Glutamatergic neuron (in vitro differentiated cells): ENCODE data around the gene GRAMD2B. TPM values are rescaled to one million over a fixed set of nuclear protein-coding genes. Genes with fewer than 3 reads are reported as not detected.

Source experiments
- DNase-seq: peaks from one replicate; pipeline ENCODE4 v3.0.0; 2022
- H3K27ac Mint-ChIP-seq: one replicate; pipeline ENCODE4 v1.8.0; 2020; ENCODE audit warnings: mild to moderate bottlenecking, mixed read lengths, inconsistent platforms; ENCODE audit not compliant: unreplicated experiment
- H3K27me3 Mint-ChIP-seq: one replicate; pipeline ENCODE4 v1.8.0; 2020; ENCODE audit warnings: mild to moderate bottlenecking, moderate library complexity, mixed read lengths, inconsistent platforms; ENCODE audit not compliant: unreplicated experiment
- H3K36me3 Mint-ChIP-seq: one replicate; pipeline ENCODE4 v1.8.0; 2020; ENCODE audit warnings: mild to moderate bottlenecking, mixed read lengths, inconsistent platforms; ENCODE audit not compliant: unreplicated experiment
- H3K4me1 Mint-ChIP-seq: one replicate; pipeline ENCODE4 v1.8.0; 2020; ENCODE audit warnings: mild to moderate bottlenecking, low read depth, mixed read lengths, inconsistent platforms; ENCODE audit not compliant: unreplicated experiment
- H3K4me3 Mint-ChIP-seq: one replicate; pipeline ENCODE4 v1.8.0; 2020; ENCODE audit warnings: mild to moderate bottlenecking, mixed read lengths, inconsistent platforms; ENCODE audit not compliant: unreplicated experiment
- H3K9me3 Mint-ChIP-seq: one replicate; pipeline ENCODE4 v1.8.0; 2020; ENCODE audit warnings: mild to moderate bottlenecking, moderate library complexity, mixed read lengths, inconsistent platforms; ENCODE audit not compliant: unreplicated experiment
- CTCF ChIP-seq: fragments of 200-600 bp; sonication (generic); IDR thresholded peaks from one replicate; pipeline ENCODE4 v1.5.0; 2021; ENCODE audit not compliant: partially characterized antibody, unreplicated experiment
- total RNA-seq: library from RNA; stranded (reverse); fragmentation: NEBNext Ultra II Directional; extraction: Animal tissue kit (Norgen Biotek cat#: 25700); gene quantifications from one replicate; pipeline ENCODE4 v1.2.1, GENCODE V29; 2021; ENCODE audit not compliant: unreplicated experiment

The GRAMD2B gene
- total RNA-seq, 1 donor from 2014 or later = 0.69 TPM

- no peak for DNase-seq
Observed at GRCh38 chr5:126527158-126527557, 103.9 kb downstream of the GRAMD2B start.

GRCh38 chr5:126527892-126528291, 104.7 kb downstream of the GRAMD2B start:
- no peak overlapping the region for H3K27ac Mint-ChIP-seq
- DNase-seq = no peak
- TF ChIP-seq CTCF = no peak

More at GRCh38 chr5:126527158-126527557, 103.9 kb downstream of the GRAMD2B start:
- no peak overlapping the region for H3K27ac Mint-ChIP-seq
- no peaks in the 10 kb centered on the region for H3K36me3 Mint-ChIP-seq
- H3K9me3 Mint-ChIP-seq = no peaks in the 10 kb centered on the region
- H3K4me1 Mint-ChIP-seq = peaks cover 10% of the 10 kb centered on the region
- no peak for TF ChIP-seq CTCF
- H3K4me3 Mint-ChIP-seq = no peak overlapping the region
- H3K27me3 Mint-ChIP-seq = no peaks in the 10 kb centered on the region

DNA sequence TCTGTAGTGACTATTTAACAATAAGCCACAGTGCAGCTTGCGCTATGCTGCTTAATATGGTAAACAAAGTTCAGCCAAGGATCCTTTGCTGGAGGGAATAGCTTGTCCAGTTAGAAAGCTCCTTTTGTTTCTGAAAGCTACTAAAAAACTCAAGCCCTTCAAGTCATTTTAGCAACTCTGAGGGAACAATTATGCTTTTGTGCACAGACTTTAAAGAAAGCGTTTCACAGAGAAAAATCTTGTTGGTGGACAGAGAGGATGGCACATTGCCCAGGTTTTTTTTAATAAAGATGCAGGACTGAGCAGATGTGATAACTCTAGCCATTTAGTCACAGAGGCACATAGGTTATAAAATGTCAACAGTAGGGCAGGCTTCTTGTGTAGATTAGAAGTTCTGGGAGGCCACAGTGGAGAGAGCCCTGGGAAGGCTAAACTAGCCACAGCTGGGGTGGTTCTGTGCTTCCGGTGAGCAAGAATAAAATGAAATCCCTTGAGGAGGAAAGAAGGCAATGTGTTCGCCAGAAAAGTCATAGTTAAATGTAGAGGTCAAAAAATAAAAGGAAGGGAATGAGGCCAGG, 108.4 kb downstream of the GRAMD2B start:
- Mint-ChIP-seq H3K9me3 (no peaks in the 10 kb centered on the region), H3K36me3 (no peaks in the 10 kb centered on the region), H3K27ac (no peak overlapping the region), H3K4me1 (peaks cover 4% of the 10 kb centered on the region), H3K27me3 (peaks cover 1% of the 10 kb centered on the region), H3K4me3 (no peak overlapping the region)
- TF ChIP-seq CTCF = no peak
- DNase-seq = no peak

More at GRCh38 chr5:126527892-126528291, 104.7 kb downstream of the GRAMD2B start:
- H3K36me3 Mint-ChIP-seq = no peaks in the 10 kb centered on the region
- H3K27me3 Mint-ChIP-seq = no peaks in the 10 kb centered on the region
- no peaks in the 10 kb centered on the region for H3K9me3 Mint-ChIP-seq
- H3K4me1 Mint-ChIP-seq = peaks cover 10% of the 10 kb centered on the region
- H3K4me3 Mint-ChIP-seq = no peak overlapping the region

DNA sequence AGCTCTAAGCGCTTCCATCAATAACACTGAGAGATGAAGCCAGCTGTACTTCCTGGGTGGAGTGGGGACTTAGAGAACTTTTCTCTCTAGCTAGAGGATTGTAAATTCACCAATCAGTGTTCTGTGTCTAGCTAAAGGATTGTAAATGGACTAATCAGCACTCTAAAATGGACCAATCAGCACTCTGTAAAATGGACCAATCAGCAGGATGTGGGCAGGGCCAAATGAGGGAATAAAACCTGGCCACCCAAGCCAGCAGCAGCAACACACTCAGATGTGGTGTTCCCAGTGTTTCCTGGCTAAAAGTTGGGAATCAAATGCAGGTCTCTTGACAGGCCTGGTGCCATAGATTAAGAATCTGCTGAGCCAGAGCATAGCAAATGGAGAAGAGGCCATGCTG, 111.3 kb downstream of the GRAMD2B start:
- no peak for DNase-seq
- no peak for TF ChIP-seq CTCF

GRCh38 chr5:126535856-126536545, 112.8 kb downstream of the GRAMD2B start:
- H3K27ac Mint-ChIP-seq = no peak overlapping the region

More for the DNA sequence above, 111.3 kb downstream of the GRAMD2B start:
- Mint-ChIP-seq H3K4me1 (peaks cover 4% of the 10 kb centered on the region), H3K36me3 (no peaks in the 10 kb centered on the region), H3K9me3 (no peaks in the 10 kb centered on the region), H3K27ac (no peak overlapping the region), H3K4me3 (no peak overlapping the region), H3K27me3 (peaks cover 1% of the 10 kb centered on the region)

More at GRCh38 chr5:126535856-126536545, 112.8 kb downstream of the GRAMD2B start:
- TF ChIP-seq CTCF = no peak
- no peak for DNase-seq
- H3K4me3 Mint-ChIP-seq = no peak overlapping the region
- no peaks in the 10 kb centered on the region for H3K9me3 Mint-ChIP-seq
- no peaks in the 10 kb centered on the region for H3K36me3 Mint-ChIP-seq
- peaks cover 1% of the 10 kb centered on the region for H3K27me3 Mint-ChIP-seq
- peaks cover 4% of the 10 kb centered on the region for H3K4me1 Mint-ChIP-seq
